OCI-M2 (cell line): Measurements from ENCODE around the gene GARNL3.

Source experiments
- DNase-seq: peaks from one replicate; lab custom pipeline; 2025; ENCODE audit not compliant: unreplicated experiment; lab: John Stamatoyannopoulos, UW

Gene GARNL3

GRCh38 chr9:127269449-127269848 is 4.9 kb downstream of the GARNL3 start:
- DNase-seq = no peak

DNA sequence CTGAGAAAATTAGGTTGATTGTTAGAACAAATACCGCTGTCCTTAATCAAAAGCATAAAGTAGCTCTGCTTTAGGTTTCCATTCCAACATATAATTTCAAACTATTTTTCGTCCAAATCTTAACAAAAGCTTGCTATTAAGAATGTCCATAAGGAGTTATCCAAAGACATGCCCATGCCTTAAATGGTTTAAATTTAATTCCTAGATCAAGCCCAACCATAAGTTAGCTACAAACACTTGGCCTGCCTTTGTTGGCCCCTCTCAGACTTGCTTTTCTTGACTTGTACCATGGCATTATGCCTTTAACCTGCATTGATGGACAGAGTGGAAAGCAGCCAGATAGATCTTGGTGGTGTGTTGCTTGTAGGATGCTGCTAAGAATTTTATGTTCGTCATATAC is 8.8 kb downstream of the GARNL3 start:
- no peak for DNase-seq

- no peak for DNase-seq
Measured at GRCh38 chr9:127277099-127277498, 12.5 kb downstream of the GARNL3 start.

DNA sequence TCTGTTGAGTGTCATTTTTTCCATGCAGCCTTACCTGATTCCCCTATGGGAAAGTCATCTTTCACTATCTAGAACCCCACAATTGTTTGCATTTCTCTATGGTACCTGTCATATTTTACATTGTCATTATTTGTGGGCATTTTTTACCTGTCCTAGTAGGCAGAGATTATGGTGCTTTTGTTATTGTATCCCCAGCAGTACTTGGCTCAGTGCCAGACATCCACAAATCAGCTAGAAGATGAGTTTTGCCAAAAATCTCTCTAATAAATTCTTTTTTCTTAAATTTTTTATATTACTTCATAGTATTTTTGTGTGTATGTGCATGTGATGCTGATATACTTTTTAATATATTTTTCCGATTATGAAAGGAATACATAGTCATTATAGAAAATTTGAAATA is 13.2 kb downstream of the GARNL3 start:
- no peak for DNase-seq

DNA sequence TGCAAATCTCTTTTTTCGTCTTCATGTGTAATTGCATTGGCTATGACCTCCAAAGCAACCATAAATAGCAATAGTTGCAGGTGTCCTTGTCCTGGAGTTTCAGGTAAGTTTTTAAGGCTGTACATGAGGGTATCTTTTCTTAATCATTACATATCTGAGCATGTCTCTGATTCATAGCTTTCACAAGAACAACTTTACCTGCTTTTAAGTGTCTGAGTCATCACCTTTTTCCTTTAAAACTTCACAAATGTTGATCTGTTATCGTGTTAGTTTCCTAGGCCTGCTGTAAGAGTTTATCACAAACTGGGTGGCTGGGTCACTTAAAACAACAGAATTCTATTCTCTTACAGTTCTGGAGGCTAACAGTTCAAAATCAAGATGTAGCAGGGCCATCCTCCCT is 13.8 kb downstream of the GARNL3 start:
- DNase-seq = no peak

DNA sequence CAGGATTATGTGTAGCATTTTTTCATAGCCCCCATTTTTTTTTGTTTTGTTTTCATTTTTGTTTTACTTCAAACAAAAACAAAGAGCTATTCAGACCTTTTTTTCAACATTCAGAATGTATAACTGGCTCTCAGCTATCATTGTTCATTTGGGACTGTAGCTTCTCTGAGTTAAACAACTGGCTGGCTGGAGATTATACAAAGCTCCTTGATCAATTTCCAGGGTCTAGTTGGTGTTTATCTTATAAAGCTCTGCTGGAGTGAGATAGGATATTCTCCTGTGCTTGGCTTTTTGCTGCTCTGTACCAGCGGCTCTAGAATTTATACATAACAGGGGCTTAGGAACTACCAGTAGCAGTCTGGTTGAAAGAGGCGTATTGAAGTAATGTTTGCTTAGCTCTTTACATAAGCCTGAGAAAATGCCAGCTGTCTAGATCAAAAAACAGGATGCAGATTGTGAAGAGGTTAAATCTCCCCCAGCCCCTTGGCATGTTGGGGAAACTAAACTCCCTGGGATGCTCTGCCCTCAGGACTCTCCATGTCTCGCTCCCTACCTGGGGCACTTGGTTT is 15.2 kb downstream of the GARNL3 start:
- DNase-seq = peak; percentile 2

DNA sequence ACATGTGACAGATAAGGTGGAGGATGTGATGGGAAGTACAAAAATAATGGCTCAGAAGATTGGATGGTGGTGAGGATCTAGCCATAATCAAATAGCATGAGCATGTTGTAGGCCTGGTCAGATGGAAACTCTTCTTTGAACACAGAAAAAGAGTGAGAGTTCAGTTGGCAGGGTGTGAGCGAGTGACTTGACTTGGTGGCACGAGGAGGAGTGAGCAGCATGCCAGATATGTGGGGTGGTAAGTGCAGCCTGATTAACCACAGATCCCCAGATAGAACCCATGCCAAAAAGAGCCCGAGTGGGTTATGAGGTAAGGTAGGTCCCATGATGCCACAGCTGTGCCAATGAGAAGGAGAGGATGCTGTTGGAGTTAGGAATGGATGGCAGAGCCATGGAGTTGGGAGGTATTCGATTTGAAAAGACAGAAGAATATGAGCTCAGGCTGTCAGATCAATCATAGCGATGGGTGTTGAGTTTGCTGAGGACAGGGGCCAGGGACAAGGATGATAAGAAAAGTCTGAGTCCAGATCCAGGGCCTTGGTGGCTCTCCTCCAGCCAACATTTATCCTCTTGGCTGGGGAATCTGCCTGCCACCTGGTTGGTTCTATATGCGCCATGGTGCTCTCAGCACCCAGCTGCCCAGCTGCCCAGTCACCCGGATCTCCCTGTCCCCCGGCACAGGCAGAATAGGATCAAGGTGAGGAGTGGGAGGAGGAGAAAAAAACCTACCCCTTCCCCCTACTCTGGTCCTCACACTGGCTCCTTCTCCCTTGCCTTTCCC is 16.5 kb downstream of the GARNL3 start:
- no peak for DNase-seq

GRCh38 chr9:127281891-127282290 is 17.3 kb downstream of the GARNL3 start:
- DNase-seq = no peak

DNA sequence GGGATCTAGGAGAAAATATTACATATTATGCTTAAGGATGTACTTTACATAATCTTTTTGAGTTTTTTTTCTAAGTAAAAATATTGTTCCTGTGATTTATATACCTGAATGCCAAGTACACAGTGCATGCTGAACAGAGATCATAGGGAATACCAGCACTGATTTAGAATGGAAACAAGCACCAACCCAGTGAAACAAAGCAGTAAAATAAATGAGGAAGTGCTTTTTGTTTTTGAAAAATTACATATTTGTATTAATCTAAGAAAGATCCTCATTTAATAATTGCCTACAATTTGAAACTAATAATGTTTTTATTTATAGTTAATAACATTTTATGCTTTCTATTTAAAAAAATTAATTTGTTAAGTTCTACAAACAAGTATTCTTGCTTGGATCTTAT is 18.0 kb downstream of the GARNL3 start:
- no peak for DNase-seq

- no peak for DNase-seq
Measured at GRCh38 chr9:127283135-127283534, 18.6 kb downstream of the GARNL3 start.

DNA sequence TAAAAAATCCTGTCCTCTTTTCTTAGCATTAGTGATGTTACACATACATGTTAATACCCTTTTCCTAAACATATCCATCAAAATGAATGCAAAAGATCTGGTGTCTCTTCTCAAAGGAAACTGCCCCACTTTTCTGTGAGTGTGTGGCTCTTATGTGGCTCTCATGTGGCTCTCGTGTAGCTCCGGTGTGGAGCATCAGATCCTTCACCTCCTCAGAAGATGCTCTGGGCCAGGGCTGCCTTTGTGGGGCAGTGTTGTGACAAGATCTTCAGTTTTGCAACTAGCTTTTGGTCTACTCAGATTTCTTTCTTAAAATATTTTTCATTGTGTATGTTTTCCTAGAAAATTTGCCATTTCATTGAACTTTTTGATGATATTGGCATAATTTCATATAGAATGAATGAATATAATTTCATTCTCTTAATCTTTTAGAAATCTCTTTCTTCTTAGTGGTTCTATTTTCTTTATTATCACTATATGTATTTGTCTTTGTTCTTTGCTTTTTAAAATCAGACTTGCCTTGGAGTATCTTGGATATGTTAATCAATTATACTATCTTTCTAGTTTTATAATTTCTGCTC is 19.4 kb downstream of the GARNL3 start:
- DNase-seq = no peak

DNA sequence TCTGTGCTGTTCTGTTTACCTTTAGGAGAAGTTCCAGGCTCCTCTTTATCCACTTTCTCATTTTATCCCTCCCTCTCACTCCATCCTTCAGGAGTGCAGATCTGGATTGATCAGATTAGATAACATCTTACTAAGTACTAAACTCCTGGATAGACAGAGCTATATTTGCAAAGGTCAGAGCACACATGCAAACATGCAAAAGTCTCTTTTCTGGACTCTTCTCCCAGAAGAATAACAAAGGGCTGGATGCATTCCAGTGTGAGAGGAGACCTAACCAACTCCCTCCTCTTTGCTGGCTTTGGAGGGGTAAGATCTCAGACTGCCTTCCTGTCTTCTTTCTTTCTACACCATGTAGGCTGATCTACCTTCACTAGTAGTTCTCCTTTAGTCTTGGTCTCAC is 21.4 kb downstream of the GARNL3 start:
- DNase-seq = no peak

DNA sequence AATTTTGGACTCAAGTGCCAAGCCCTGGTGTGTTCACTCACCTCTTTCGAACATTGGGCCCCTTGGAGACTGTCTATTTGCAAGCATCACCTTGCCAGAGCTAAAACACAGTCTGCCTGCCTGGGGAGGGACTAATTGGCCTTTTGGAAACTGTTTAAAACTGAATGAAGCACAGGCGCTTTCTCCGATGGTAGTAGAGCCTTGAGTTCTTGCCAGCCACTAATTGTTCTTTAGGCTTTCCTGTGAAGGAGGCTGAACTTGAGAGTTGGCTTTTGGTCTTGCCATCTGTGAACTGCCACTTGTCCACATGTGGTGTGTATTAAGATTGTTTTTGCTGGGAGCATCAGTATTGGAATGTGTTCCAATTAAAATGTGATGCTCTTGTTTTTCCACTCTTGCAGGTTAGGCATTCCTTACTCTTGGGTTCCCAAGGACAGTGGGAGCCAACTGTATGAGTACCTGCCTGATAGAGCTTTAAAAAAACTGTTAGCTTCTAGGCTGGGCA is 26.0 kb downstream of the GARNL3 start:
- no peak for DNase-seq

DNA sequence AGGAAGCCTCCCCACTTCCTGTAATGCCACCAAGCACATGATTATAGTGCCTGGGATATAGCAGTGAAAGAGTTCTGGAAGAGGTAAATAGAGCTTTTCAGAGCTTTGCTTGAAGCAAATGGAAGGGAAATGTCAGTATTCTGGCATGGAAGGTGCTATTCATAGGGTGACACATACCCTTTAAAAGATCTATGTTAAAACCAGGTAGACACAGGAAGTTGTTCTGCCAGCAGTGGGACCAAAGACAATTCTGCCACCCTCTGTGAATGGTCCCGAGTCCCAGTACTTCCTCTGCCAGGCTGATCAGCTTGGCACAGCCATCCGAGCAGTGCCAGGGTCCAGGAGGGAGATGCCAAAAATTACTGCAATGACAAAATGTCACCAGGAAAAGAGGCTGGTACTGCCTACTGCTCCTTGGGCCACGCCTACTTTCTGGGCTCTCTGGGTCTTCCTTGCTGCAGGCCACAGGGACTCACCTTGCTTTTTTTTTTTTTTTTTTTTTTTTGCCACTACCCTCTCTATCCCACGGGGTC is 26.7 kb downstream of the GARNL3 start:
- DNase-seq = no peak

DNA sequence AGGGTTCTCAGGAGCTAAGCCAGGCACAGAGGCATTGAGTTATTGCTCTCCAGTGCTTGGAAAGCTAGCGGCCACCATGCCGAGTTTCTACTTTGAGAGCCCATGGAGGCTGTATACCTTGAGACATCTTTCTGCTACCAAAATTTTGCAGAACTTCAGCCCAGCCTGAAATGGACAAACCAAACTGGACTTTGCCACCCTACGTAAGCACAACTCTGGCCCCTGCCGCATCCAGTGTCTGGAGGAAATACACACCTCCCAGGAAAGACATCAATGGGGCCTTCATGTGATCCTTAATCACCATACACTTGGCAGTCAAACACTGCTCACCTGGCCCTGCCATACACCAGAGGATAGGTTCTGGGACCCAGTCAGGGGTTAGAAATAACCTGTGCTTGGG is 27.8 kb downstream of the GARNL3 start:
- DNase-seq = no peak

GRCh38 chr9:127293328-127293727 is 28.8 kb downstream of the GARNL3 start:
- no peak for DNase-seq

GRCh38 chr9:127293767-127294166 is 29.2 kb downstream of the GARNL3 start:
- DNase-seq = no peak

- DNase-seq = no peak
Measured at GRCh38 chr9:127295005-127295404, 30.4 kb downstream of the GARNL3 start.

DNA sequence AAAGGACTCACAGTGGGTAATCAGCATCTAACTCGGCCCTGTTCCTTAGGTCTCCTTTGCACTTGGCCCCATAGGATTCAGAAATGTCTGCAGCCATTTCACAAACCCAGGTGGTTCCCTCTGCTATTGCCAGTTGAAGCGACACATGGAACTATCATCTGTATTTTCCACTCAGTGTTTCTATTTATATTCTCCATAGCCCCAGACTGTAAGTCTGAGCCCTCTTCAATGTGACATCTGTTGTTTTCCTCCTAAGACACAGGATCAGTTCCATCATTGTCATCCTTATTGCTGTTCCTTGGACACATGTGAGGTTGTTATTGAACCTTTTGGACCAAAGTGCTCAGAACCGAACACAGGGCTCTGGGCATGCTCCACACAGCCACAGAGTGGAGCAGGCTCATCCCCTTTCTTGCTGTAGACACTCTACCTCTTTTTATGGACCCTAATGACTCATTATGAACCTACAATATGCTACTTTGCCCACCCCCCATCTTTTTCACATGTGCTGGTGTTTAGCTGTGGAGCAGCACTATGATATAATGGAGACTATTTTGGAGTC is 36.4 kb downstream of the GARNL3 start:
- DNase-seq = no peak

GRCh38 chr9:127303830-127304229 is 39.3 kb downstream of the GARNL3 start:
- DNase-seq = no peak

DNA sequence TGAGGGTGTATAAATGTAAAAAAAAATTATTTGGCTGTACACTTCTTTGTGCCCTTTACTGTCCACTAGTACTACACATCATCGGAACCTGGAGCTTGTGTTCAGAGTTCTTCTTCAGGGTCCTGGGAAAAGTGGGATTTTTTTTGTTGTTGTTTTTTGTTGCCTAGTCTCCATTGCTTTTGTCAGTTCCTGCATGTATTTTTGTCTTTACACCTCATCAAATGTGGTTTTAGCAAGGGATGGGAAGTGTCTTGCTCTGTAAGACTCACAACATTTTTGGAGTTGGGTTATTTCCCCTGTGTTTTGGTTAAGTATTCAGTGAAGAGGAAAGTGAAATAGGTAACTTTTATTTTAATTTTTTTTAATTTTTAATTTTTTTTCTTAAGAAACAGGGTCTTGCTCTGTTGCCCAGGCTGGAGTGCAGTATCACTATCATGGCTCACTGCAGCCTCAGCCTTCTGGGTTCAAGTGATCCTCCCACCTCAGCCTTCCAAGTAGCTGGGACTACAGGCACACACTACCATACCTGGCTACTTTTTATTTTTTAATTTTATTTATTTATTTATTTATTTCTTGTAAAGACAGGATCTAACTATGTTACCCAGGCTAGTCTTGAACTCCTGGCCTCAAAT is 40.7 kb downstream of the GARNL3 start:
- DNase-seq = no peak
